HepG2 (cell line): ENCODE measurements around the gene TOR1A. TPM values are rescaled to one million over a fixed set of nuclear protein-coding genes. Genes with fewer than 3 reads are reported as not detected.

Experiments
- ARHGAP35 ChIP-seq: sonication (generic); formaldehyde crosslinking; IDR thresholded peaks from 2 replicates; pipeline ENCODE4 v1.9.0; 2022; ENCODE audit warnings: mild to moderate bottlenecking, inconsistent platforms, moderate library complexity, missing genetic modification reagents, borderline replicate concordance
- CCDC6 ChIP-seq: sonication (generic); formaldehyde crosslinking; IDR thresholded peaks from 2 replicates; pipeline ENCODE4 v1.8.1; 2022; ENCODE audit warnings: mild to moderate bottlenecking, missing genetic modification reagents, moderate library complexity
- HDAC1 ChIP-seq: sonication (generic); formaldehyde crosslinking; IDR thresholded peaks from 2 replicates; pipeline ENCODE4 v1.5.1; 2020; ENCODE audit warnings: mild to moderate bottlenecking, missing genetic modification reagents
- HDAC6 ChIP-seq: fragments of 200-600 bp; sonication (generic); IDR thresholded peaks from 2 replicates; pipeline ENCODE4 v1.7.0; 2017; ENCODE audit warnings: mild to moderate bottlenecking, antibody characterized with exemption, low read length, low read depth
- KAT8 ChIP-seq: IDR thresholded peaks from 2 replicates; pipeline ENCODE4 v1.6.1; 2016; ENCODE audit warnings: missing genetic modification reagents, missing compliant biosample characterization
- KDM5A ChIP-seq: fragments of 200-600 bp; sonication (generic); IDR thresholded peaks from 2 replicates; pipeline ENCODE4 v1.7.0; 2018; ENCODE audit warnings: antibody characterized with exemption, mild to moderate bottlenecking, low read length, borderline replicate concordance
- MEIS1 ChIP-seq: sonication (generic); formaldehyde crosslinking; IDR thresholded peaks from 2 replicates; pipeline ENCODE4 v1.9.0; 2021; ENCODE audit warnings: mild to moderate bottlenecking, missing genetic modification reagents, moderate library complexity, borderline replicate concordance
- MTERF4 ChIP-seq: sonication (generic); formaldehyde crosslinking; IDR thresholded peaks from 2 replicates; pipeline ENCODE4 v1.8.0; 2023; ENCODE audit warnings: mild to moderate bottlenecking, missing genetic modification reagents
- PHF5A ChIP-seq: IDR thresholded peaks from one replicate; pipeline ENCODE4 v1.6.1; 2018; ENCODE audit warnings: low read depth, missing genetic modification reagents; ENCODE audit not compliant: unreplicated experiment
- RBM22 ChIP-seq: fragments of 200-400 bp; formaldehyde crosslinking; optimal IDR thresholded peaks from 2 replicates; pipeline ENCODE3; 2017; ENCODE audit warnings: mild to moderate bottlenecking, low read length, moderate library complexity
- RBM39 ChIP-seq: fragments of 200-400 bp; formaldehyde crosslinking; IDR thresholded peaks from one replicate; pipeline ENCODE4 v1.6.1; 2018; ENCODE audit warnings: antibody characterized with exemption, mild to moderate bottlenecking, low read depth, low read length; ENCODE audit not compliant: poor library complexity, severe bottlenecking
- TAF15 ChIP-seq: fragments of 200-400 bp; formaldehyde crosslinking; IDR thresholded peaks from one replicate; pipeline ENCODE4 v1.6.1; 2018; ENCODE audit warnings: mild to moderate bottlenecking, low read depth, low read length; ENCODE audit not compliant: poor library complexity, severe bottlenecking
- TCF7L2 ChIP-seq: IDR thresholded peaks from 2 replicates; pipeline ENCODE4 v1.6.1; 2011; ENCODE audit warnings: mild to moderate bottlenecking, low read depth, low read length, moderate library complexity
- TEF ChIP-seq: sonication (generic); formaldehyde crosslinking; IDR thresholded peaks from 2 replicates; pipeline ENCODE4 v1.5.0; 2020; ENCODE audit warnings: missing genetic modification reagents
- ZBTB1 ChIP-seq: sonication (generic); formaldehyde crosslinking; IDR thresholded peaks from 2 replicates; pipeline ENCODE4 v1.4.0; 2020; ENCODE audit warnings: missing genetic modification reagents, borderline replicate concordance
- ZKSCAN5 ChIP-seq: sonication (generic); formaldehyde crosslinking; IDR thresholded peaks from 2 replicates; pipeline ENCODE4 v1.5.1; 2020; ENCODE audit warnings: mild to moderate bottlenecking, missing genetic modification reagents
- ZMAT3 ChIP-seq: sonication (generic); formaldehyde crosslinking; conservative IDR thresholded peaks from 2 replicates; pipeline ENCODE4 v1.7.0; 2021; ENCODE audit warnings: missing genetic modification reagents
- ZMYM2 ChIP-seq: sonication (generic); formaldehyde crosslinking; IDR thresholded peaks from 2 replicates; pipeline ENCODE4 v1.8.0; 2022; ENCODE audit warnings: mild to moderate bottlenecking, missing genetic modification reagents
- ZNF563 ChIP-seq: sonication (generic); formaldehyde crosslinking; IDR thresholded peaks from 2 replicates; pipeline ENCODE4 v1.8.0; 2022; ENCODE audit warnings: mild to moderate bottlenecking, moderate library complexity, missing genetic modification reagents
- ZNF598 ChIP-seq: sonication (generic); formaldehyde crosslinking; IDR thresholded peaks from 2 replicates; pipeline ENCODE4 v1.5.1; 2020; ENCODE audit warnings: mild to moderate bottlenecking, missing genetic modification reagents, borderline replicate concordance
- polyA plus RNA-seq, 8 experiments: library from polyadenylated mRNA; depleted of rRNA in 3 of 8; stranded (reverse) in 7 of 8; unstranded in 1 of 8; fragments of >200 nt; fragmentation: Illumina TruSeq in 4 of 8; extraction: Trizol in 4 of 8; gene quantifications; 2 replicates each; pipeline versions ENCODE4 v1.2.1 to v1.2.3, GENCODE V29; 2011 to 2016; ENCODE audit warnings: low read depth in 4 of 8, missing spikeins in 1 of 8, mixed read lengths in 1 of 8; ENCODE audit not compliant: insufficient read depth in 1 of 8
- total RNA-seq, 5 experiments: library from RNA; depleted of rRNA; stranded (reverse); fragments of >200 nt; fragmentation: Illumina TruSeq; extraction: Trizol; gene quantifications; 2 replicates each; pipeline ENCODE4 v1.2.3, GENCODE V29; 2016; ENCODE audit warnings: low read depth in 1 of 5
- TF ChIP-seq, protein P1 (sequence below): sonication (generic); formaldehyde crosslinking; IDR thresholded peaks from 2 replicates; pipeline ENCODE4 v1.5.0; 2020; ENCODE audit warnings: mild to moderate bottlenecking, missing genetic modification reagents
- TF ChIP-seq, protein P2 (sequence below): sonication (generic); formaldehyde crosslinking; IDR thresholded peaks from 2 replicates; pipeline ENCODE4 v1.9.0; 2021; ENCODE audit warnings: missing genetic modification reagents, borderline replicate concordance
- TF ChIP-seq, protein P3 (sequence below): sonication (generic); formaldehyde crosslinking; IDR thresholded peaks from 2 replicates; pipeline ENCODE4 v1.5.0; 2020; ENCODE audit warnings: missing genetic modification reagents, mild to moderate bottlenecking, borderline replicate concordance

Gene TOR1A
- total and polyA plus RNA-seq, 2 of the 13 experiments (the other 11 are each of a cell fraction or from before 2014, with no cell fraction given): 31.6 to 41.4 TPM

DNA sequence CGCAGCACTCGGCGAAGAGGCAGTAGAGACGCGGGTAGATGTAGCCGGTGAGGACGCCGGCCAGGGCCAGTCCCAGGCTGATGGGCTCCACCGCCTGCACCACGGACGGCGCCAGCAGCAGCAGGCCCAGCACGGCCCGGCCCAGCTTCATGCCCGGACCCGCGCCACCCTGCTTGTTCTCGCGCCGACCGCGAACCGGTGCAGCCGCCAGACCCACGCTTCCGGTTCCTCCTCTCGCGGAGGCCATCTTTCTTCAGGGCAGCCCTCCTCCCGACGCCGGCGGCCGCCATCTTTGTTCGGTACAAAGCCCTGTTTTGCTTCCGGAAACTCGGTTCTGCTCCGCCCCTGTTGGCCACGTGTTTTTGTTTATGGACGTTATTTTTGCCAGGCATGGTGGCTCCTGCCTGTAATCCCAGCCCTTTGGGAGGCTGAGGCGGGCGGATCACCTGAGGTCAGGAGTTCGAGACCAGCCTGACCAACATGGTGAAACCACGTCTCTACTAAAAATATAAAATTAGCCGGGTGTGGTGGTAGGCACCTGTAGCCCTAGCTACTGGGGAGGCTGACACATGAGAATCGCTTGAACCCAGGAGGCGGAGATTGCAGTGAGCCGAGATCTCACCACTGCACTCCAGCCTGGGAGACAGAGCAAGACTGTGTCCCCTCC is at the start of gene TOR1A (continued):
- TF ChIP-seq ZKSCAN5 (CRISPR knock-in tag) (no peak), ZMYM2 (CRISPR knock-in tag) (peak; percentile 98), RBM39 (no peak), KAT8 (CRISPR knock-in tag) (peak; percentile 98), ARHGAP35 (CRISPR knock-in tag) (peak; percentile 59; the same call in 1 of the 2 replicates), CCDC6 (CRISPR knock-in tag) (0 out of 2 replicates have a peak, but pooled peaks have one; percentile 73), TCF7L2 (no peak), HDAC1 (CRISPR knock-in tag) (peak; percentile 98), ZNF563 (CRISPR knock-in tag) (peak; percentile 85), ZNF598 (CRISPR knock-in tag) (0 out of 2 replicates have a peak, but pooled peaks have one; percentile 43), KDM5A (peak; percentile 56; the same call in 1 of the 2 replicates), ZBTB1 (CRISPR knock-in tag) (0 out of 2 replicates have a peak, but pooled peaks have one; percentile 66), TAF15 (no peak), PHF5A (CRISPR knock-in tag) (peak; percentile 89), RBM22 (no peak), ZMAT3 (CRISPR knock-in tag) (peak; percentile 59; the same call in 1 of the 2 replicates), TEF (CRISPR knock-in tag) (no peak), HDAC6 (no peak), MEIS1 (CRISPR knock-in tag) (no peak; the same call in 1 of the 2 replicates), MTERF4 (peak; percentile 65; the same call in 1 of the 2 replicates)
- TF ChIP-seq, protein P1, sequence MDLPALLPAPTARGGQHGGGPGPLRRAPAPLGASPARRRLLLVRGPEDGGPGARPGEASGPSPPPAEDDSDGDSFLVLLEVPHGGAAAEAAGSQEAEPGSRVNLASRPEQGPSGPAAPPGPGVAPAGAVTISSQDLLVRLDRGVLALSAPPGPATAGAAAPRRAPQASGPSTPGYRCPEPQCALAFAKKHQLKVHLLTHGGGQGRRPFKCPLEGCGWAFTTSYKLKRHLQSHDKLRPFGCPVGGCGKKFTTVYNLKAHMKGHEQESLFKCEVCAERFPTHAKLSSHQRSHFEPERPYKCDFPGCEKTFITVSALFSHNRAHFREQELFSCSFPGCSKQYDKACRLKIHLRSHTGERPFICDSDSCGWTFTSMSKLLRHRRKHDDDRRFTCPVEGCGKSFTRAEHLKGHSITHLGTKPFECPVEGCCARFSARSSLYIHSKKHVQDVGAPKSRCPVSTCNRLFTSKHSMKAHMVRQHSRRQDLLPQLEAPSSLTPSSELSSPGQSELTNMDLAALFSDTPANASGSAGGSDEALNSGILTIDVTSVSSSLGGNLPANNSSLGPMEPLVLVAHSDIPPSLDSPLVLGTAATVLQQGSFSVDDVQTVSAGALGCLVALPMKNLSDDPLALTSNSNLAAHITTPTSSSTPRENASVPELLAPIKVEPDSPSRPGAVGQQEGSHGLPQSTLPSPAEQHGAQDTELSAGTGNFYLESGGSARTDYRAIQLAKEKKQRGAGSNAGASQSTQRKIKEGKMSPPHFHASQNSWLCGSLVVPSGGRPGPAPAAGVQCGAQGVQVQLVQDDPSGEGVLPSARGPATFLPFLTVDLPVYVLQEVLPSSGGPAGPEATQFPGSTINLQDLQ (CRISPR knock-in tag): no peak
- TF ChIP-seq, protein P2, sequence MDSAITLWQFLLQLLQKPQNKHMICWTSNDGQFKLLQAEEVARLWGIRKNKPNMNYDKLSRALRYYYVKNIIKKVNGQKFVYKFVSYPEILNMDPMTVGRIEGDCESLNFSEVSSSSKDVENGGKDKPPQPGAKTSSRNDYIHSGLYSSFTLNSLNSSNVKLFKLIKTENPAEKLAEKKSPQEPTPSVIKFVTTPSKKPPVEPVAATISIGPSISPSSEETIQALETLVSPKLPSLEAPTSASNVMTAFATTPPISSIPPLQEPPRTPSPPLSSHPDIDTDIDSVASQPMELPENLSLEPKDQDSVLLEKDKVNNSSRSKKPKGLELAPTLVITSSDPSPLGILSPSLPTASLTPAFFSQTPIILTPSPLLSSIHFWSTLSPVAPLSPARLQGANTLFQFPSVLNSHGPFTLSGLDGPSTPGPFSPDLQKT (CRISPR knock-in tag): peak; percentile 65; the same call in 1 of the 2 replicates
- TF ChIP-seq, protein P3, sequence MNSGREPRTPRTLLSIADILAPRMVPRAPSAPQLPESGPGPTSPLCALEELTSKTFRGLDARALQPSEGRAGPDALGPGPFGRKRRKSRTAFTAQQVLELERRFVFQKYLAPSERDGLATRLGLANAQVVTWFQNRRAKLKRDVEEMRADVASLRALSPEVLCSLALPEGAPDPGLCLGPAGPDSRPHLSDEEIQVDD (CRISPR knock-in tag): 0 out of 2 replicates have a peak, but pooled peaks have one; percentile 32
